ENCODE measurements around the gene EFNA4. TPM values are rescaled to one million over a fixed set of nuclear protein-coding genes. Genes with fewer than 3 reads are reported as not detected.

Gene EFNA4
- total RNA-seq, 1 donor from 2014 or later: 5.7 TPM

Other genes starting within 250 kb of the EFNA4 start
- 0.34 and 0.36 TPM in 2 replicates for gene KCNN3, start 193.5 kb upstream of the EFNA4 start, total RNA-seq
- gene PMVK, start 127.0 kb upstream of the EFNA4 start, total RNA-seq: 42.5 and 43.3 TPM in 2 replicates
- gene PBXIP1, start 107.6 kb upstream of the EFNA4 start, total RNA-seq: 25.1 and 27.9 TPM in 2 replicates
- gene PYGO2, start 102.0 kb upstream of the EFNA4 start, total RNA-seq: 34.7 and 35.0 TPM in 2 replicates
- gene SHC1, start 93.0 kb upstream of the EFNA4 start, total RNA-seq: 61.4 and 62.3 TPM in 2 replicates
- 151 and 158 TPM in 2 replicates for gene CKS1B, start 89.1 kb upstream of the EFNA4 start, total RNA-seq
- 69.2 and 74.3 TPM in 2 replicates for gene FLAD1, start 80.4 kb upstream of the EFNA4 start, total RNA-seq
- 1.5 and 1.8 TPM in 2 replicates for gene LENEP, start 70.2 kb upstream of the EFNA4 start, total RNA-seq
- gene ZBTB7B, start 60.9 kb upstream of the EFNA4 start, total RNA-seq: 166 and 172 TPM in 2 replicates
- gene DCST2, start 30.0 kb upstream of the EFNA4 start, total RNA-seq: 0.26 and 0.27 TPM in 2 replicates
- not detected in 2 replicates for gene DCST1, start 29.9 kb upstream of the EFNA4 start, total RNA-seq
- gene ADAM15, start 12.4 kb upstream of the EFNA4 start, total RNA-seq: 82.9 and 86.8 TPM in 2 replicates
- 2.8 and 3.0 TPM in 2 replicates for gene EFNA3, start 15.1 kb downstream of the EFNA4 start, total RNA-seq
- gene EFNA1, start 64.1 kb downstream of the EFNA4 start, total RNA-seq: not detected in 2 replicates
- gene SLC50A1, start 72.1 kb downstream of the EFNA4 start, total RNA-seq: 45.7 and 47.7 TPM in 2 replicates
- gene DPM3, start 76.8 kb downstream of the EFNA4 start, total RNA-seq: 43.7 and 45.1 TPM in 2 replicates
- gene KRTCAP2, start 109.6 kb downstream of the EFNA4 start, total RNA-seq: 230 and 238 TPM in 2 replicates
- gene TRIM46, start 110.1 kb downstream of the EFNA4 start, total RNA-seq: 10.2 and 12.6 TPM in 2 replicates
- gene THBS3, start 144.2 kb downstream of the EFNA4 start, total RNA-seq: 9.7 and 10.0 TPM in 2 replicates
- gene MTX1, start 145.0 kb downstream of the EFNA4 start, total RNA-seq: 61.8 and 62.3 TPM in 2 replicates
- gene ENTREP3, start 191.7 kb downstream of the EFNA4 start, total RNA-seq: 40.3 and 45.5 TPM in 2 replicates
- gene SCAMP3, start 198.6 kb downstream of the EFNA4 start, total RNA-seq: 147 and 168 TPM in 2 replicates
- gene CLK2, start 209.8 kb downstream of the EFNA4 start, total RNA-seq: 87.0 and 91.6 TPM in 2 replicates
- gene HCN3, start 213.7 kb downstream of the EFNA4 start, total RNA-seq: 2.5 and 3.3 TPM in 2 replicates
- 0.05 and 0.15 TPM in 2 replicates for gene PKLR, start 237.7 kb downstream of the EFNA4 start, total RNA-seq
- 274 and 289 TPM in 2 replicates for gene FDPS, start 245.1 kb downstream of the EFNA4 start, total RNA-seq

All from activated T-helper 1 cell treated with anti-CD3 and anti-CD28 coated beads, Interleukin-12 subunit alpha, Interleukin-12 subunit beta, Interleukin-2, Interleukin-4 antibody, amounts not matched to agents 30 ng/mL and 10 ng/mL and 1 ng/mL, durations not matched to agents 14 hours and 24 hours and 36 hours (primary cell).